Glutamatergic neuron (in vitro differentiated cells): ENCODE measurements around the gene CMTM3. TPM values are rescaled to one million over a fixed set of nuclear protein-coding genes. Genes with fewer than 3 reads are reported as not detected.

Source experiments
- DNase-seq: peaks from one replicate; pipeline ENCODE4 v3.0.0; 2022
- H3K27ac Mint-ChIP-seq: one replicate; pipeline ENCODE4 v1.8.0; 2020; ENCODE audit warnings: mild to moderate bottlenecking, mixed read lengths, inconsistent platforms; ENCODE audit not compliant: unreplicated experiment
- H3K27me3 Mint-ChIP-seq: one replicate; pipeline ENCODE4 v1.8.0; 2020; ENCODE audit warnings: mild to moderate bottlenecking, moderate library complexity, mixed read lengths, inconsistent platforms; ENCODE audit not compliant: unreplicated experiment
- H3K36me3 Mint-ChIP-seq: one replicate; pipeline ENCODE4 v1.8.0; 2020; ENCODE audit warnings: mild to moderate bottlenecking, mixed read lengths, inconsistent platforms; ENCODE audit not compliant: unreplicated experiment
- H3K4me1 Mint-ChIP-seq: one replicate; pipeline ENCODE4 v1.8.0; 2020; ENCODE audit warnings: mild to moderate bottlenecking, low read depth, mixed read lengths, inconsistent platforms; ENCODE audit not compliant: unreplicated experiment
- H3K4me3 Mint-ChIP-seq: one replicate; pipeline ENCODE4 v1.8.0; 2020; ENCODE audit warnings: mild to moderate bottlenecking, mixed read lengths, inconsistent platforms; ENCODE audit not compliant: unreplicated experiment
- H3K9me3 Mint-ChIP-seq: one replicate; pipeline ENCODE4 v1.8.0; 2020; ENCODE audit warnings: mild to moderate bottlenecking, moderate library complexity, mixed read lengths, inconsistent platforms; ENCODE audit not compliant: unreplicated experiment
- total RNA-seq: library from RNA; stranded (reverse); fragmentation: NEBNext Ultra II Directional; extraction: Animal tissue kit (Norgen Biotek cat#: 25700); gene quantifications from one replicate; pipeline ENCODE4 v1.2.1, GENCODE V29; 2021; ENCODE audit not compliant: unreplicated experiment
- TF ChIP-seq, protein P1 (sequence below): fragments of 200-600 bp; sonication (generic); IDR thresholded peaks from one replicate; pipeline ENCODE4 v1.5.0; 2021; ENCODE audit not compliant: partially characterized antibody, unreplicated experiment

The CMTM3 gene
- total RNA-seq, 1 donor from 2014 or later, result 45.8 TPM

DNA sequence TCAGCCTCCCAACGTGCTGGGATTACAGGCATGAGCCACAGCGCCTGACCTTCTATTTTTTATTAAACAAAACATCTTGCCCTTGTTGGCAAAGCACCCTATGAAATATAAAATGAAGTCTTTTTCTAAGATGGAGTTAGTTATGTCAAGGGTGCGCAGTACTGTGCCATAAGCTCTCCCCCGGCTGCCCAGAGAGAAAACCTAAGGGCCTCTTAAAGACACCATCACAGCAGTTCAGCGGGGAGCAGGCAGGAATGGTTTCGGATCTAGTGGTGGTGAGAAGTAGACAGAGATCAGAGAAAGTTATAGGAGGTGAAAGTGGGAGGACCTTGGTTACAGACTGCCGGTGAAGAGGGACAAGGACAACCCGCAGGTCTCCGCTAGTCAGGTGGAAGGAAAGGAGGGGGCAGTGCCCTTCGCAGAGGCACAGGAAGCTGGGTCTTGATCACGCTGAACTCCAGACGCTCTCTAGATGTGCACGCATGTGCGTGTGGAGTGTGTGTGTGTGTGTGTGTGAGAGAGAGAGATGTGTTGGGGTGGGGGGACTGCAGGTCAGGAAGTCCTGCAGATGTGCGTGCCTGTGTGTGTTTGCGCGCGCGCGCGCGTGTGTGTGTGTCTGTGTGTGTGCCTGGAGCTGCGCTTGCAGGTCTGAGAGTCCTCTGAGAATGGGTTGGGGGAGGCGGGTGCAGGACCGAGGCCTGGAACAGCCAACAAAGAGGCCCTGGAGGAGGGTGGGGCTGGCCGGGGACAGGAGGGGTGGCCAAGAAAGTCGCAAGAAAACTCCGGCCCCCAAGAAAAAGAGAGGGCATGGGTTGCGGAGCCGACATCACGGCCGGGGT lies 748 bp upstream of the CMTM3 start:
- DNase-seq, result peak; percentile 65
- peaks cover 14% of the 10 kb centered on the region for H3K4me1 Mint-ChIP-seq
- H3K27me3 Mint-ChIP-seq, result peaks cover 15% of the 10 kb centered on the region

DNA sequence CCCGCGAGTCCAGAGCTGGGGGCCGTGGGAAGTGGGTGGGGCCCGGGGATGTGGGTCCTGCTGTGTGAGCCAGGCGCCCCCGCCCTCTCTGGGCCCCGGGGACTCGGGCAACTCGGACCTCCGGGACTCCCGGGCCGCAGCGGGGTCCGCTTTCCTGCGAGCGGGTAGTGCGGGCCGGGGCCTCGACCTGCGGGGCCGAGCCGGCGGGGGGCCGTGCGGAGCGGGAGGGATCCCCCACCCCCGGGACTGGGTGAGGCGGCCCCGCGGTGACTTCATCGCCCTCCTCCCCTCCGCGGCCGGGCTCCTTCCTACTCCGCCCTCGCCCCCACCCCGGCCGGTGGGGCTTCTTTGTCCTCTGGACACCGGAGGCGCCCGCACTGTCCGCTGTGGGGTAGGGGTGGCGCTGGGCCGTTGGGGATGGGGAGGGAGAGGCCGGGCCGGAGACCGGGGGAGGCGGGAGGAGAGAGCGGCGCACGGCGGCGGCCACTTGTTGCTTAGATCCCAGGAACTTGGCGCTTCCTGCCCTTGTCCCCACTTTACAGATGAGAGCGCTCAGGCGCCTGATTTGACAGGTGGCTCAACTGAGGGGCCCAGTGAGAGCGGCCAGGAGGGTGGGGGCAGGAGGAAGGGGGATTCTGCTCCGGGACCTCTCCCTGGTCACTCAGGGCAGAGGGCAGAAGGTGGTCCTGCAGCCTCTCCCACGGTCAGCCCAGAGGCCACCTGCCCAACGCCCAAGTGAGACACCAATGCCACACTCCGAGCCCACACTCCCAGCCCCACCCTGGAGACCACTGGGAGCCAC lies 874 bp downstream of the CMTM3 start:
- peak overlapping the region; percentile 85 for H3K4me3 Mint-ChIP-seq
- peaks cover 8% of the 10 kb centered on the region for H3K9me3 Mint-ChIP-seq
- TF ChIP-seq, protein P1, sequence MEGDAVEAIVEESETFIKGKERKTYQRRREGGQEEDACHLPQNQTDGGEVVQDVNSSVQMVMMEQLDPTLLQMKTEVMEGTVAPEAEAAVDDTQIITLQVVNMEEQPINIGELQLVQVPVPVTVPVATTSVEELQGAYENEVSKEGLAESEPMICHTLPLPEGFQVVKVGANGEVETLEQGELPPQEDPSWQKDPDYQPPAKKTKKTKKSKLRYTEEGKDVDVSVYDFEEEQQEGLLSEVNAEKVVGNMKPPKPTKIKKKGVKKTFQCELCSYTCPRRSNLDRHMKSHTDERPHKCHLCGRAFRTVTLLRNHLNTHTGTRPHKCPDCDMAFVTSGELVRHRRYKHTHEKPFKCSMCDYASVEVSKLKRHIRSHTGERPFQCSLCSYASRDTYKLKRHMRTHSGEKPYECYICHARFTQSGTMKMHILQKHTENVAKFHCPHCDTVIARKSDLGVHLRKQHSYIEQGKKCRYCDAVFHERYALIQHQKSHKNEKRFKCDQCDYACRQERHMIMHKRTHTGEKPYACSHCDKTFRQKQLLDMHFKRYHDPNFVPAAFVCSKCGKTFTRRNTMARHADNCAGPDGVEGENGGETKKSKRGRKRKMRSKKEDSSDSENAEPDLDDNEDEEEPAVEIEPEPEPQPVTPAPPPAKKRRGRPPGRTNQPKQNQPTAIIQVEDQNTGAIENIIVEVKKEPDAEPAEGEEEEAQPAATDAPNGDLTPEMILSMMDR, result no peak
- peaks cover 18% of the 10 kb centered on the region for H3K27me3 Mint-ChIP-seq
- no peak overlapping the region for H3K27ac Mint-ChIP-seq
- DNase-seq, result peak; percentile 67
- peaks cover 23% of the 10 kb centered on the region for H3K4me1 Mint-ChIP-seq
- H3K36me3 Mint-ChIP-seq, result no peaks in the 10 kb centered on the region

More for the DNA sequence above, 748 bp upstream of the CMTM3 start:
- no peaks in the 10 kb centered on the region for H3K36me3 Mint-ChIP-seq
- TF ChIP-seq, protein P1, result no peak
- peak overlapping the region; percentile 90 for H3K27ac Mint-ChIP-seq
- peaks cover 5% of the 10 kb centered on the region for H3K9me3 Mint-ChIP-seq
- peak overlapping the region; percentile 89 for H3K4me3 Mint-ChIP-seq

DNA sequence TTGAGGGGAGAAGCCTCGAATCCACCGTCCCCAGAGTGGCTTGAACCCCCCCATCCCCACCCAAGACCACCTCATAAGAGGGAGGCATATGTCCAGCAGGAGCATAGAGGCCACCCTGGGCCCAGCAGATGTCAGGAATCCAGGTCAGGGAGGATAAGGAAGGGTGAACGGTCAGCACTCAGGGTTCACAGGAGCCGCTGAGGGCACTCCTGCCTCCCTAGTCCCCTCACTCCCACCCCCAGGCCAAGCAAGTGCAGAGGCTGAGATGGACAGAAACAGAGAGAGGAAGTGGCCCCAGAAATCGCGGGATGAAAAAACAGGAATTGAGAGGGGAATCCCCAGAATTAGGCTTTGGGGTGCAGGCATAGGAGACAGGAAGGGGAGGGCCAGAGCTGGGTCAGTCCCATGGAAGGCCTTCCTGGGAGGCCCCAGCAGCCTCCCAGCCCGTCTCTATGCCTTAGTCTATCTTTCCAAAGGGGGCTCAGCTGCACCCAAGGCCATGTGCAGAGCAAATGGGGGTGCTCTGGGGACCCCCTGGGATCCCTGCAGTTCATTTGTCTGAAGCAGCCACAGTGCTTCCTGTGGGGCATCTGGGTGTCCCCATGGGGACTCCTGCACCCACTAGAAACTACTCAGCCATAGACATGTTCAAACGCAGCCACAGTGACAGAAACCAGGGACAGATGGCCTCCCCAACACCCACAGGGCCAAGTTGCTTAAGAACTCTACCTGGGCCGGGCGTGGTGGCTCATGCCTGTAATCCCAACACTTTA lies 1.7 kb downstream of the CMTM3 start:
- H3K36me3 Mint-ChIP-seq, result no peaks in the 10 kb centered on the region
- peaks cover 22% of the 10 kb centered on the region for H3K27me3 Mint-ChIP-seq
- peaks cover 11% of the 10 kb centered on the region for H3K9me3 Mint-ChIP-seq
- H3K27ac Mint-ChIP-seq, result peak overlapping the region; percentile 82
- peak overlapping the region; percentile 85 for H3K4me3 Mint-ChIP-seq
- no peak for DNase-seq
- TF ChIP-seq, protein P1, result no peak
- H3K4me1 Mint-ChIP-seq, result peaks cover 28% of the 10 kb centered on the region

DNA sequence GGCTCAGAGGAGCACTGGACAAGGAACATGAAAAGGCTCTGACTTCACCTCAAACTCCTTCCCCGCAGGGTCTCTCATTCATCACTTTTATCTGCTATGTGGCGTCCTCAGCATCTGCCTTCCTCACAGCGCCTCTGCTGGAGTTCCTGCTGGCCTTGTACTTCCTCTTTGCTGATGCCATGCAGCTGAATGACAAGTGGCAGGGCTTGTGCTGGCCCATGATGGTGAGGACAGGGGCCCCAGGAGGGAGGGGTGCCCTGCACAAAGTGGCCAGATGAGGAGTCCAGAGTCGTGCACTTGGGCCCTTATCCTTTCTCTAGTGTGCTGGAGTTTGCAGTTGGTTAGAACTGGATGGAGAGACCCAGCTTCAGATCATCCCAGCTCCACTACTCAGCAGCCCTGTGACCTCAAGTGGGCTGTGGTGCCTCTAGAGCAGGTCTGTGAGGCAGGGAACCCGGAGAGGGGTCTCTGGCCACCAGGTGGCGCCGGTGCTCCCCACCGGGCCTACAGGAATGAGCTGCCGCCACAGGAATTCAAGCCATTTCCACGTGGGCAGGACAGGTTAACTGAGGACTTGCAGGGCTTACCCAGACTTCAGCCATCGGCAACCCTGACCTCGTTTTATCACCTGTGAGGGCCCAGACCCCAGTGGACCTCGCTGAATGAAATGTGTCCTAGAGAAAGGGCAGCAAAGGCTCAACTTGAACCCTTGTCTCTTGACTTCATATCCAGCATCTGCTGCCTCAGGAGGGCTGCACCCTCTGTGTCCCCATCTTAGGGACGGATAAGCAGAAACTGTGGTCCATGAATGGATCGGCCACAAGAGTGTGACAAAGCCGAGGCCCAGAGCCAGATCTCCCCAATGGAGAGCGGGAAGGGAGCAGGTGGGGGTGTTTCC lies 4.0 kb downstream of the CMTM3 start:
- DNase-seq, result peak; percentile 93
- peaks cover 18% of the 10 kb centered on the region for H3K27me3 Mint-ChIP-seq
- H3K36me3 Mint-ChIP-seq, result no peaks in the 10 kb centered on the region
- peaks cover 11% of the 10 kb centered on the region for H3K9me3 Mint-ChIP-seq
- TF ChIP-seq, protein P1, result peak; percentile 92
- no peak overlapping the region for H3K27ac Mint-ChIP-seq
- peaks cover 28% of the 10 kb centered on the region for H3K4me1 Mint-ChIP-seq
- H3K4me3 Mint-ChIP-seq, result no peak overlapping the region
